ENCODE results near the gene SLC7A9. TPM values are rescaled to one million over a fixed set of nuclear protein-coding genes. Genes with fewer than 3 reads are reported as not detected.

Gene SLC7A9
- total RNA-seq, 1 donor from 2014 or later, result 0.46 TPM

GRCh38 chr19:32908641-32909190 is 39.1 kb upstream of the SLC7A9 start:
- Mint-ChIP-seq H3K4me1 (ENCODE audit: unreplicated experiment) (no peaks in the 10 kb centered on the region), H3K27ac (ENCODE audit: unreplicated experiment) (no peak overlapping the region), H3K9me3 (ENCODE audit: unreplicated experiment) (no peaks in the 10 kb centered on the region), H3K27me3 (ENCODE audit: unreplicated experiment) (no peaks in the 10 kb centered on the region), H3K4me3 (ENCODE audit: unreplicated experiment) (no peak overlapping the region), H3K36me3 (ENCODE audit: low read depth, unreplicated experiment) (peaks cover 20% of the 10 kb centered on the region)
- no peak for DNase-seq (ENCODE audit: low spot score)
- no peak for TF ChIP-seq CTCF (IDR thresholded peaks at IDR 0.05; ENCODE audit: unreplicated experiment)

GRCh38 chr19:32902448-32902847 is 32.9 kb upstream of the SLC7A9 start:
- Mint-ChIP-seq H3K4me3 (ENCODE audit: unreplicated experiment) (no peak overlapping the region), H3K27me3 (ENCODE audit: unreplicated experiment) (no peaks in the 10 kb centered on the region), H3K4me1 (ENCODE audit: unreplicated experiment) (peaks cover 4% of the 10 kb centered on the region), H3K36me3 (ENCODE audit: low read depth, unreplicated experiment) (peaks cover 7% of the 10 kb centered on the region), H3K9me3 (ENCODE audit: unreplicated experiment) (no peaks in the 10 kb centered on the region), H3K27ac (ENCODE audit: unreplicated experiment) (no peak overlapping the region)
- TF ChIP-seq CTCF (IDR thresholded peaks at IDR 0.05; ENCODE audit: unreplicated experiment), result no peak
- no peak for DNase-seq (ENCODE audit: low spot score)

GRCh38 chr19:32901504-32902161 is 32.1 kb upstream of the SLC7A9 start:
- Mint-ChIP-seq H3K36me3 (ENCODE audit: low read depth, unreplicated experiment) (peaks cover 7% of the 10 kb centered on the region), H3K4me3 (ENCODE audit: unreplicated experiment) (no peak overlapping the region), H3K27me3 (ENCODE audit: unreplicated experiment) (no peaks in the 10 kb centered on the region), H3K9me3 (ENCODE audit: unreplicated experiment) (no peaks in the 10 kb centered on the region), H3K27ac (ENCODE audit: unreplicated experiment) (no peak overlapping the region), H3K4me1 (ENCODE audit: unreplicated experiment) (peaks cover 4% of the 10 kb centered on the region)
- TF ChIP-seq CTCF (IDR thresholded peaks at IDR 0.05; ENCODE audit: unreplicated experiment), result no peak
- DNase-seq (ENCODE audit: low spot score), result no peak

GRCh38 chr19:32896516-32897214 is 27.1 kb upstream of the SLC7A9 start:
- Mint-ChIP-seq H3K36me3 (ENCODE audit: low read depth, unreplicated experiment) (peaks cover 16% of the 10 kb centered on the region), H3K27ac (ENCODE audit: unreplicated experiment) (no peak overlapping the region)
- TF ChIP-seq CTCF (IDR thresholded peaks at IDR 0.05; ENCODE audit: unreplicated experiment), result no peak

GRCh38 chr19:32895384-32895783 is 25.8 kb upstream of the SLC7A9 start:
- H3K27ac Mint-ChIP-seq (ENCODE audit: unreplicated experiment), result no peak overlapping the region
- H3K4me3 Mint-ChIP-seq (ENCODE audit: unreplicated experiment), result no peak overlapping the region
- no peak for DNase-seq (ENCODE audit: low spot score)
- no peak for TF ChIP-seq CTCF (IDR thresholded peaks at IDR 0.05; ENCODE audit: unreplicated experiment)
- H3K27me3 Mint-ChIP-seq (ENCODE audit: unreplicated experiment), result no peaks in the 10 kb centered on the region
- peaks cover 23% of the 10 kb centered on the region for H3K36me3 Mint-ChIP-seq (ENCODE audit: low read depth, unreplicated experiment)
- no peaks in the 10 kb centered on the region for H3K9me3 Mint-ChIP-seq (ENCODE audit: unreplicated experiment)
- no peaks in the 10 kb centered on the region for H3K4me1 Mint-ChIP-seq (ENCODE audit: unreplicated experiment)

More at GRCh38 chr19:32896516-32897214, 27.1 kb upstream of the SLC7A9 start:
- no peaks in the 10 kb centered on the region for H3K27me3 Mint-ChIP-seq (ENCODE audit: unreplicated experiment)
- DNase-seq (ENCODE audit: low spot score), result no peak
- no peaks in the 10 kb centered on the region for H3K4me1 Mint-ChIP-seq (ENCODE audit: unreplicated experiment)
- no peaks in the 10 kb centered on the region for H3K9me3 Mint-ChIP-seq (ENCODE audit: unreplicated experiment)
- H3K4me3 Mint-ChIP-seq (ENCODE audit: unreplicated experiment), result no peak overlapping the region

Measured in endothelial cell (in vitro differentiated cells).